IMR-90 (cell line): ENCODE results near the gene FOXP1. TPM values are rescaled to one million over a fixed set of nuclear protein-coding genes. Genes with fewer than 3 reads are reported as not detected.

Experiments used
- ATAC-seq: fragments of 200-7000 bp; cut with Tn5 transposase; 2 replicates; pipeline ENCODE4 v1.9.1; 2020; ENCODE audit warnings: low read depth, mild to moderate bottlenecking, moderate library complexity
- BruUV-seq: library from RNA; stranded (reverse); fragments of 400-500 nt; replicated peaks from 2 replicates; lab custom pipeline; 2021; lab: Mats Ljungman, UMichigan
- CTCF ChIA-PET: fragments of 300-600 bp; formaldehyde crosslinking; extraction: SDS; loops from one replicate; lab custom pipeline; 2021; ENCODE audit warnings: antibody characterized with exemption; lab: Yijun Ruan, JAX
- POLR2A ChIA-PET: fragments of 300-600 bp; sonication (Branson Sonifier 250); formaldehyde crosslinking; loops from one replicate; lab custom pipeline; 2022; ENCODE audit warnings: antibody characterized with exemption; ENCODE audit not compliant: unreplicated experiment; lab: Charles Lee
- DNase-seq: peaks from one replicate; pipeline ENCODE4 v3.0.0; 2013
- H2AFZ ChIP-seq: replicated peaks from 2 replicates; pipeline ENCODE3; 2013; ENCODE audit warnings: low read length, mild to moderate bottlenecking; ENCODE audit not compliant: poor library complexity
- H2AK5ac ChIP-seq: 2 replicates; pipeline ENCODE4 v1.6.1; 2013; ENCODE audit warnings: low read depth, low read length, inconsistent platforms
- H2AK9ac ChIP-seq: replicated peaks from 2 replicates; pipeline ENCODE3; 2013; ENCODE audit warnings: mild to moderate bottlenecking, low read depth, low read length, moderate library complexity; ENCODE audit not compliant: poor library complexity
- H2BK120ac ChIP-seq: 2 replicates; pipeline ENCODE4 v1.6.1; 2013; ENCODE audit warnings: low read depth, low read length, inconsistent platforms
- H2BK15ac ChIP-seq: 3 replicates; pipeline ENCODE4 v1.6.1; 2013; ENCODE audit warnings: low read depth, low read length, inconsistent platforms
- H2BK20ac ChIP-seq: 2 replicates; pipeline ENCODE4 v1.6.1; 2013; ENCODE audit warnings: low read depth, mild to moderate bottlenecking, inconsistent platforms, low read length, moderate library complexity
- H2BK5ac ChIP-seq: 2 replicates; pipeline ENCODE4 v1.6.1; 2013; ENCODE audit warnings: mild to moderate bottlenecking, low read depth, low read length, inconsistent platforms; ENCODE audit not compliant: poor library complexity, severe bottlenecking
- H3K14ac ChIP-seq: replicated peaks from 2 replicates; pipeline ENCODE4 v1.6.1; 2013; ENCODE audit warnings: low read depth, low read length, inconsistent platforms
- H3K18ac ChIP-seq: 2 replicates; pipeline ENCODE4 v1.6.1; 2013; ENCODE audit warnings: low read depth, low read length, control low read depth
- H3K23ac ChIP-seq: 2 replicates; pipeline ENCODE4 v1.6.1; 2013; ENCODE audit warnings: low read depth, low read length, inconsistent platforms
- H3K27ac ChIP-seq: 2 replicates; pipeline ENCODE4 v1.5.1; 2013; ENCODE audit warnings: mild to moderate bottlenecking, control low read depth, low read length; ENCODE audit not compliant: insufficient read depth
- H3K27me3 ChIP-seq: 2 replicates; pipeline ENCODE4 v1.6.1; 2013; ENCODE audit warnings: low read length; ENCODE audit not compliant: control insufficient read depth, insufficient read depth
- H3K36me3 ChIP-seq: 2 replicates; pipeline ENCODE4 v1.6.1; 2013; ENCODE audit warnings: low read length, mixed read lengths; ENCODE audit not compliant: control insufficient read depth, insufficient read depth
- H3K4ac ChIP-seq: 2 replicates; pipeline ENCODE4 v1.6.1; 2013; ENCODE audit warnings: low read depth, low read length, inconsistent platforms
- H3K4me1 ChIP-seq: 2 replicates; pipeline ENCODE4 v1.6.1; 2013; ENCODE audit warnings: low read length, mixed read lengths; ENCODE audit not compliant: control insufficient read depth, insufficient read depth
- H3K4me2 ChIP-seq: 2 replicates; pipeline ENCODE4 v1.6.1; 2013; ENCODE audit warnings: low read depth, mild to moderate bottlenecking, control low read depth, low read length, moderate library complexity
- H3K4me3 ChIP-seq: 2 replicates; pipeline ENCODE4 v1.5.1; 2013; ENCODE audit warnings: low read depth, mild to moderate bottlenecking, control low read depth, low read length, moderate library complexity; ENCODE audit not compliant: insufficient read depth
- H3K56ac ChIP-seq: 2 replicates; pipeline ENCODE4 v1.6.1; 2013; ENCODE audit warnings: low read length, inconsistent platforms; ENCODE audit not compliant: insufficient read depth; ENCODE audit errors: extremely low read depth
- H3K79me1 ChIP-seq, 2 experiments: 2 replicates each; pipeline ENCODE4 v1.6.1; 2013; ENCODE audit warnings: low read length in 2 of 2, inconsistent platforms in 1 of 2, low read depth in 1 of 2
- H3K9ac ChIP-seq: 2 replicates; pipeline ENCODE4 v1.6.1; 2013; ENCODE audit warnings: low read depth, low read length, control low read depth
- H3K9me1 ChIP-seq: 2 replicates; pipeline ENCODE4 v1.6.1; 2013; ENCODE audit warnings: low read length, inconsistent platforms; ENCODE audit not compliant: insufficient read depth
- H3K9me3 ChIP-seq: 2 replicates; pipeline ENCODE4 v1.6.1; 2013; ENCODE audit warnings: low read length; ENCODE audit not compliant: control insufficient read depth, insufficient read depth
- H4K20me1 ChIP-seq: 2 replicates; pipeline ENCODE4 v1.6.1; 2013; ENCODE audit warnings: low read length, inconsistent platforms; ENCODE audit not compliant: insufficient read depth
- H4K5ac ChIP-seq: 2 replicates; pipeline ENCODE4 v1.6.1; 2013; ENCODE audit warnings: mild to moderate bottlenecking, low read depth, low read length, control low read depth
- H4K8ac ChIP-seq, 2 experiments: 2 replicates each; pipeline ENCODE4 v1.6.1; 2013; ENCODE audit warnings: low read depth in 2 of 2, low read length in 2 of 2, control low read depth in 1 of 2, inconsistent platforms in 1 of 2
- H4K91ac ChIP-seq: 2 replicates; pipeline ENCODE4 v1.6.1; 2013; ENCODE audit warnings: low read depth, low read length, inconsistent platforms; ENCODE audit not compliant: insufficient read depth
- BHLHE40 ChIP-seq: fragments of 150-350 bp; IDR thresholded peaks from 2 replicates; pipeline ENCODE4 v1.6.1; 2016; ENCODE audit warnings: mild to moderate bottlenecking, low read depth, low read length
- CEBPB ChIP-seq: IDR thresholded peaks from 2 replicates; pipeline ENCODE4 v1.6.1; 2012; ENCODE audit warnings: low read depth, low read length, improper control_type of control experiment
- ELK1 ChIP-seq: fragments of 150-350 bp; IDR thresholded peaks from 2 replicates; pipeline ENCODE4 v1.6.1; 2016; ENCODE audit warnings: low read depth, mild to moderate bottlenecking, low read length, moderate library complexity, borderline replicate concordance
- FOS ChIP-seq: fragments of 150-350 bp; IDR thresholded peaks from 2 replicates; pipeline ENCODE4 v1.6.1; 2016; ENCODE audit warnings: low read depth, low read length
- MAFK ChIP-seq: IDR thresholded peaks from 2 replicates; pipeline ENCODE4 v1.6.1; 2012; ENCODE audit warnings: low read depth, low read length, improper control_type of control experiment
- MAZ ChIP-seq: IDR thresholded peaks from 2 replicates; pipeline ENCODE4 v1.6.1; 2012; ENCODE audit warnings: low read depth, mild to moderate bottlenecking, low read length, improper control_type of control experiment, moderate library complexity, borderline replicate concordance
- MXI1 ChIP-seq: IDR thresholded peaks from 2 replicates; pipeline ENCODE4 v1.6.1; 2012; ENCODE audit warnings: low read depth, mild to moderate bottlenecking, low read length, moderate library complexity, borderline replicate concordance
- NFE2L2 ChIP-seq: fragments of 150-350 bp; IDR thresholded peaks from 2 replicates; pipeline ENCODE4 v1.6.1; 2016; ENCODE audit warnings: low read depth, mild to moderate bottlenecking, low read length
- POLR2A ChIP-seq: IDR thresholded peaks from 2 replicates; pipeline ENCODE4 v1.6.1; 2012; ENCODE audit warnings: mild to moderate bottlenecking, low read depth, low read length
- RAD21 ChIP-seq: IDR thresholded peaks from 2 replicates; pipeline ENCODE4 v1.6.1; 2012; ENCODE audit warnings: low read length, improper control_type of control experiment
- RCOR1 ChIP-seq: IDR thresholded peaks from 2 replicates; pipeline ENCODE4 v1.6.1; 2012; ENCODE audit warnings: mild to moderate bottlenecking, low read length, improper control_type of control experiment; ENCODE audit not compliant: insufficient replicate concordance
- RFX5 ChIP-seq: IDR thresholded peaks from 2 replicates; pipeline ENCODE4 v1.8.0; 2012; ENCODE audit warnings: low read depth, mild to moderate bottlenecking, low read length, moderate library complexity
- SMC3 ChIP-seq: fragments of 150-350 bp; IDR thresholded peaks from 2 replicates; pipeline ENCODE4 v1.6.1; 2016; ENCODE audit warnings: low read depth, mild to moderate bottlenecking, antibody characterized with exemption, low read length, moderate library complexity
- WGBS, 2 experiments: methylation state at CpG; one replicate each; pipeline versions ENCODE4 v1.1.5 to v1.1.7; 2013; ENCODE audit warnings: missing lambda C conversion rate in 2 of 2; ENCODE audit not compliant: insufficient read length in 1 of 2; ENCODE audit errors: extremely low coverage in 2 of 2; 5-methylcytosine and 5-hydroxymethylcytosine counted together
- dilution Hi-C: fragments of 300-500 bp; cut with HindIII; formaldehyde crosslinking; loops from one replicate; pipeline ENCODE4 v1.14.3; 2018; ENCODE audit warnings: low sequenced_read_pairs; ENCODE audit not compliant: unreplicated experiment
- in situ Hi-C: fragments of 300-500 bp; cut with MboI; formaldehyde crosslinking; loops from 3 replicates; pipeline ENCODE4 v1.14.3; 2019; ENCODE audit warnings: low sequenced_read_pairs, inconsistent platforms, mixed read lengths
- intact Hi-C: fragments of 100-400 bp; cut with micrococcal nuclease; formaldehyde crosslinking; loops from 2 replicates; pipeline ENCODE4 v1.10.0; 2022
- polyA plus RNA-seq, 3 experiments: library from polyadenylated mRNA; depleted of rRNA; stranded (reverse); fragments of >200 nt; gene quantifications; 2 replicates each; pipeline ENCODE4 v1.2.3, GENCODE V29; 2012; ENCODE audit warnings: low replicate concordance in 1 of 3
- total RNA-seq: library from RNA; depleted of rRNA; stranded (reverse); fragments of >200 nt; gene quantifications from 2 replicates; pipeline ENCODE4 v1.2.3, GENCODE V29; 2012
- TF ChIP-seq, protein P1 (sequence below): fragments of 150-350 bp; IDR thresholded peaks from 2 replicates; pipeline ENCODE4 v1.6.1; 2017; ENCODE audit warnings: mild to moderate bottlenecking, antibody characterized with exemption, low read length, low read depth

Gene FOXP1
- total and polyA plus RNA-seq, 2 of the 4 experiments (the other 2 are of a cell fraction) = 37.0 to 132 TPM

DNA sequence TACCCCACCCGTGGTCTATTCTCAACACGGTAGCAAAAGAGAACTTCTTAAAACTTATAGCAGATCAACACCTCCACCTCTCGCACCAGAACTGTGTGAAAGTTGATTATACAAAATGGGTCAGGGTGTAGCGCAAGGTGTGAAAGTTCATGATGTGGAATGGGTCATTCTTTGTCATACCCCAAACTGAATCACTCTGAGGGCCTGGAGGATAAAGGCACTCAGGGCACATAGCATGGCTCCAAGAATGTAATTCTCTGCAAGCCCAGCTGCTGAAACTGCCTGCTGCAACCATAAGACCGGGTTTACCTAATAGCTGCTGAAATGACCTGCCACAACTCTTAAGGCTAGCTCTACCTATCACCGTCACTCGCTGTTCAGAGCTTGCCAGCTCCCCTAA is 70.0 kb downstream of the FOXP1 start:
- no peak overlapping the region for H3K27ac ChIP-seq
- no TSS peak for BruUV-seq
- no peak overlapping the region for H3K18ac ChIP-seq
- H2AK5ac ChIP-seq = peak overlapping the region; percentile 45
- dilution Hi-C loops = no loop called here
- no peaks in the 10 kb centered on the region for H3K36me3 ChIP-seq
- 0 out of 2 replicates have a peak overlapping the region, but pooled peaks have one; percentile 14 for H3K14ac ChIP-seq
- H2AK9ac ChIP-seq = no peak overlapping the region
- peaks cover 12% of the 10 kb centered on the region; the same call in 1 of the 2 replicates for H3K9me1 ChIP-seq
- no peak overlapping the region for H3K4me3 ChIP-seq
- H3K9me3 ChIP-seq = no peaks in the 10 kb centered on the region; the same call in 1 of the 2 replicates
- no peak overlapping the region for H2BK20ac ChIP-seq
- H3K4ac ChIP-seq = no peak overlapping the region
- no peak overlapping the region for H4K5ac ChIP-seq
- H3K4me1 ChIP-seq = peaks cover 7% of the 10 kb centered on the region
- H2BK5ac ChIP-seq = no peak overlapping the region
- no peaks in the 10 kb centered on the region for H3K27me3 ChIP-seq
- H2BK120ac ChIP-seq = no peak overlapping the region
- H3K4me2 ChIP-seq = no peak overlapping the region
- ChIA-PET CTCF (no interaction called here), POLR2A (interaction anchor here (0.5 kb wide), 1 partner anchor 87 kb away, joined by 3 read pairs; no protein-coding TSS in a partner anchor)
- peaks cover 32 to 63% of the 10 kb centered on the region in 2 experiments for H3K79me1 ChIP-seq
- H2AFZ ChIP-seq = no peak overlapping the region
- intact Hi-C loops = loop anchor here (5.0 kb wide), 1 partner anchor 69 kb away; the partner anchor contains the start of gene FOXP1
- TF ChIP-seq NFE2L2 (no peak), CEBPB (no peak), BHLHE40 (no peak), RCOR1 (no peak), RAD21 (no peak), MAZ (no peak), ELK1 (no peak), SMC3 (no peak), FOS (no peak), MXI1 (no peak), POLR2A (no peak), RFX5 (no peak), MAFK (no peak)
- TF ChIP-seq, protein P1, sequence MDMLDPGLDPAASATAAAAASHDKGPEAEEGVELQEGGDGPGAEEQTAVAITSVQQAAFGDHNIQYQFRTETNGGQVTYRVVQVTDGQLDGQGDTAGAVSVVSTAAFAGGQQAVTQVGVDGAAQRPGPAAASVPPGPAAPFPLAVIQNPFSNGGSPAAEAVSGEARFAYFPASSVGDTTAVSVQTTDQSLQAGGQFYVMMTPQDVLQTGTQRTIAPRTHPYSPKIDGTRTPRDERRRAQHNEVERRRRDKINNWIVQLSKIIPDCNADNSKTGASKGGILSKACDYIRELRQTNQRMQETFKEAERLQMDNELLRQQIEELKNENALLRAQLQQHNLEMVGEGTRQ = no peak
- H3K23ac ChIP-seq = no peak overlapping the region
- H4K20me1 ChIP-seq = no peaks in the 10 kb centered on the region
- whole genome bisulfite sequencing, 2 experiments = 100% methylated on average over 2 of the region's 7 CpGs; no CpG with 5 or more reads in 1 of the 2 experiments
- ATAC-seq = no peak
- no peak overlapping the region for H3K56ac ChIP-seq
- no peak overlapping the region for H4K8ac ChIP-seq
- no peak for DNase-seq
- H3K9ac ChIP-seq = no peak overlapping the region
- in situ Hi-C loops = no loop called here
- H4K91ac ChIP-seq = no peak overlapping the region
- peak overlapping the region; percentile 17; the same call in 1 of the 3 replicates for H2BK15ac ChIP-seq
